Measurements from ENCODE around the gene TNFRSF25.

Gene TNFRSF25

DNA sequence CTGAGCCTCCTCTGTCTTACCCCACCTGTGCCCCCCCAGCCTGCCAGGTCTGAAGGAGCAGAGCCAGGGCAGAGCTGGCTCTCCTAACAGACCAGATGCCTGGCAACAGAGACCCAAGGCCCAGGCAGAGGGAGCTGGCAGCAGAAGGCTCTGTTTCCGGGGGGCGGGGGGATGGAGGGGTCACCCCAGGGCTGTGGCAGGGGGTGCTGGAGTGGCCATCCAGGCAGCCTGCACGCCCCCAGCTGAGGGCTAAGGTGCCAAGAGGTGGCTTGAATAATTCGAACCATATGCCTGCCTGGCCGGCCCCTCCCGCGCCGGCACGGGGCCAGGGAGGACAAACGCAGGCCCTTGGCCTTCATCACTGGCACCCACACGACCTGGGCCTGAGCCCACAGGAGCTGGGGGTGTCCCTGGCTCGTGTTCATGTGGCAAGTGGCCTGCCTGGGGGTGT is 41.5 kb upstream of the TNFRSF25 start:
- in situ Hi-C loops (cut with MboI; ENCODE audit: low pct_unique_long_range_greater_than_20kb, low sequenced_read_pairs, unreplicated experiment), result no loop called here
- TF ChIP-seq, protein P1, sequence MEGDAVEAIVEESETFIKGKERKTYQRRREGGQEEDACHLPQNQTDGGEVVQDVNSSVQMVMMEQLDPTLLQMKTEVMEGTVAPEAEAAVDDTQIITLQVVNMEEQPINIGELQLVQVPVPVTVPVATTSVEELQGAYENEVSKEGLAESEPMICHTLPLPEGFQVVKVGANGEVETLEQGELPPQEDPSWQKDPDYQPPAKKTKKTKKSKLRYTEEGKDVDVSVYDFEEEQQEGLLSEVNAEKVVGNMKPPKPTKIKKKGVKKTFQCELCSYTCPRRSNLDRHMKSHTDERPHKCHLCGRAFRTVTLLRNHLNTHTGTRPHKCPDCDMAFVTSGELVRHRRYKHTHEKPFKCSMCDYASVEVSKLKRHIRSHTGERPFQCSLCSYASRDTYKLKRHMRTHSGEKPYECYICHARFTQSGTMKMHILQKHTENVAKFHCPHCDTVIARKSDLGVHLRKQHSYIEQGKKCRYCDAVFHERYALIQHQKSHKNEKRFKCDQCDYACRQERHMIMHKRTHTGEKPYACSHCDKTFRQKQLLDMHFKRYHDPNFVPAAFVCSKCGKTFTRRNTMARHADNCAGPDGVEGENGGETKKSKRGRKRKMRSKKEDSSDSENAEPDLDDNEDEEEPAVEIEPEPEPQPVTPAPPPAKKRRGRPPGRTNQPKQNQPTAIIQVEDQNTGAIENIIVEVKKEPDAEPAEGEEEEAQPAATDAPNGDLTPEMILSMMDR (IDR thresholded peaks at IDR 0.05; ENCODE audit: extremely low read depth, insufficient read depth, missing control alignments), result no peak
- no peak for DNase-seq (ENCODE audit: low spot score)

DNA sequence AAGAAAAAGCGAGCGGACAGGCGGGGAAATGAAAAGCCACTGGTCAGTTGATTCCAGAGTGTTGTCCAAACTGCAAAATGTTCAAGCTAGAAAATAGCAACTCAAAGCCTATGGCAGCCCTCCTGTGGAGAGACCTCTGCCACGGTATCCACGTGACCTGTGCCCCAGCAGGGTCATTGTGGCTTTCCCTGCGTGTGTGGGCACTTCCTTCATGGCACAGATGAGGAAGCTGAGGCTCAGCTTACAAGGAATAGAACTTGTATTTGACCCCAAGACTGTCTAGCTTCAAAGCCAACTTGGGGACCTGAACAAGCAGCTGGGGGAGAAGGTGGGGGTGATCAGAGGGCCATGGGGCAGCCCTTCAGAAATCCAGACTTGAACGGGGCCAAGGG is 41.1 kb upstream of the TNFRSF25 start:
- in situ Hi-C loops (cut with MboI; ENCODE audit: low pct_unique_long_range_greater_than_20kb, low sequenced_read_pairs, unreplicated experiment), result no loop called here
- DNase-seq (ENCODE audit: low spot score), result no peak
- TF ChIP-seq, protein P1 (IDR thresholded peaks at IDR 0.05; ENCODE audit: extremely low read depth, insufficient read depth, missing control alignments), result no peak

DNA sequence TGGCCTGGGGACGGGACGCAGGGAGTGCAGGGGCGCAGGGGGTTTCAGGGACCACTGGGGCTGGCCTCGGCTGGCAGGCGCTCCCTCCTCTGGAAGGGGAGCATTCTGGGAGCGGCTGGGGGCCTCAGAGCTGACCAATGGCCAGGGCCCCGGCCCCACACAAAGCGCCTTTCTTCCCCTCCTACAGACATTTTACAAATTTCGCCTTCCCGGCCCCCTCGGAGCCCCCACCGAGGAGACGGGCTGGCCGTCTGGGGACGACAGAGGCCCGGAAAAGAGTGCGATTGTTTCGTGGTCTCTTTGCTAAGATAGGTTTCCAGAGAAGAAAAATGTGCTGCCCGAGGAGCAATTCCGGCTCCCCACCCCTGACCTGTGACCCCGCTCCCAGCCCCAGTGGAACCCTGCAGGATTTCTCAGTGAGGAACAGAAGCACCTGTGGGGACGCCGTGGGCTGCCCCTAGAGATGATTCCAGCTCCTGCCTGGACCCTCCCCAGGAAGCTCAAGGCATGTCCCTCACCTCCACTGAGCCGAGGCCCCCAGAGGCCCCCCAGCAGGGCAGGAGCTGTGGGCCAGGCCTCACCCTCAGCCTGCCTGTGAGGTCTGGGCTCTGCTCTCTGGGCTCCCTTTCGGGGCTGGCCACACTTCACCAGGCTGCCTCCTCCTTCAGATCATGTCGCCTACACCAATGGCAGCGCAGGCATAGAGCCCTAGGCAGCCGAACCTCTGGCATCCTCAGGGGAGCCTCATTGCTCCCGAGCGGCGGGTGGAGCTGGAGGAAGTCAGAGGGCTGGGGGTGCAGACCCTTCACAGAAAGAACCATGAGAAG is 40.5 kb upstream of the TNFRSF25 start:
- TF ChIP-seq, protein P1 (IDR thresholded peaks at IDR 0.05; ENCODE audit: extremely low read depth, insufficient read depth, missing control alignments), result no peak
- no peak for DNase-seq (ENCODE audit: low spot score)
- in situ Hi-C loops (cut with MboI; ENCODE audit: low pct_unique_long_range_greater_than_20kb, low sequenced_read_pairs, unreplicated experiment), result no loop called here

DNA sequence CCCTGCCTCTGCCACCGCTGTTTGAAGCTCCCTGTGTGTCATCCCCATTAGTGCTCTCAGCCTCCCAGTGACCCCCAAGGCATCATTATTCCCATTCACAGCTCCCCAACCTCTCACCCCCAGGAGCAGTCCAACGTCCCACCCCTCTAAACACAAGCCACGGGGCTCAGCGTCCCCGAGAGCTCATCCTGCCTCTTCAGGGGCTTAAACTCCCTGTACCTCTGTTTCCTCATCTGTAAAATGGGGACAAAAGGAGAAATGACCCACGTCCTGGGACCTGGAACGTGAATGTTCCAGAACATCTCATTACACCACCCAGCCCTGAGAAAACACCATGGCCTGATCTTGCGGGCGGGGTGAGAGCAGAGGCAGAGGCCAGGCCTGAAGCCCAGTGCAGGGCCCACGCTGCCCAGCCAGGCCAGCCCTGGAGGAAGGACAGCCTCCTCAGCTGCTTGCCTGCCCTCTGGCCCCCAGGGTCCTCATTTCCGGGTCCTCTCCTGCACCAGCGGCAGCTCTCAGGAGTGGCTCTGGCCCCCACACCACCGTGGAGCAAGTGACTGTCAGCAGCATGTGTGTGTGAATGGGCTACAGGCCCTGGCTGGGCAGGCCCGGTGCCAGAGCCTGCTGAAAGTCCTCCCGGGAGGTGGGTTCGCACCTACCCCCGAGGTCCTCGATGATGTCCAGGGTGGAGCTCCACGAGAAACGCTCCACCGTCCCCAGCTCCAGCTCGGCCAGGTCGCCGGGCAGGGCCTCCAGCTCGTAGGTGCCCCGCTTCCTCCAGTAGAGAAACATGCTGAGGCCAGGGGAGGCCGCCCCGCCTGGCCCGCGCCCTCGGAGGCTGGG is 39.6 kb upstream of the TNFRSF25 start:
- TF ChIP-seq, protein P1 (IDR thresholded peaks at IDR 0.05; ENCODE audit: extremely low read depth, insufficient read depth, missing control alignments), result no peak
- DNase-seq (ENCODE audit: low spot score), result no peak
- in situ Hi-C loops (cut with MboI; ENCODE audit: low pct_unique_long_range_greater_than_20kb, low sequenced_read_pairs, unreplicated experiment), result no loop called here

DNA sequence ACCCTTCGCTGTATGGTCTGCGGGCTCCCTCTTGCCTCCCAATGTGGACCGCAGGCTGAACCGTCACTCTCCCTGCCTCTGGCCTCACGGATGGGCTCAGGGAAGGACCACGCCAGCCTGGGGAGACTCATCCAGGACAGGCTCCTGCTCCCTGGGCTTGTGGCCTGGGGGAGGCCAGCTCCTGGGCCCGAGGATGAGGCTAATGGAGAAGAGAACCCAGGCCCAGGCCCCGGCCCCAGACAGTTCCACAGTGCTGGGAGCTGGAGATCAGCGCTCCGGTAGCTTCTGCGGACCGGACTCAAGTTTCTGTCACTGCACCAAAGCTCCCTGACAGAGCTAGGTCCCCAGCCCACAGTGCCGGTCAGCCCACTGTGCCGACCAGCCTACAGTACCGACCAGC is 38.9 kb upstream of the TNFRSF25 start:
- no peak for DNase-seq (ENCODE audit: low spot score)
- in situ Hi-C loops (cut with MboI; ENCODE audit: low pct_unique_long_range_greater_than_20kb, low sequenced_read_pairs, unreplicated experiment), result no loop called here
- TF ChIP-seq, protein P1 (IDR thresholded peaks at IDR 0.05; ENCODE audit: extremely low read depth, insufficient read depth, missing control alignments), result no peak

DNA sequence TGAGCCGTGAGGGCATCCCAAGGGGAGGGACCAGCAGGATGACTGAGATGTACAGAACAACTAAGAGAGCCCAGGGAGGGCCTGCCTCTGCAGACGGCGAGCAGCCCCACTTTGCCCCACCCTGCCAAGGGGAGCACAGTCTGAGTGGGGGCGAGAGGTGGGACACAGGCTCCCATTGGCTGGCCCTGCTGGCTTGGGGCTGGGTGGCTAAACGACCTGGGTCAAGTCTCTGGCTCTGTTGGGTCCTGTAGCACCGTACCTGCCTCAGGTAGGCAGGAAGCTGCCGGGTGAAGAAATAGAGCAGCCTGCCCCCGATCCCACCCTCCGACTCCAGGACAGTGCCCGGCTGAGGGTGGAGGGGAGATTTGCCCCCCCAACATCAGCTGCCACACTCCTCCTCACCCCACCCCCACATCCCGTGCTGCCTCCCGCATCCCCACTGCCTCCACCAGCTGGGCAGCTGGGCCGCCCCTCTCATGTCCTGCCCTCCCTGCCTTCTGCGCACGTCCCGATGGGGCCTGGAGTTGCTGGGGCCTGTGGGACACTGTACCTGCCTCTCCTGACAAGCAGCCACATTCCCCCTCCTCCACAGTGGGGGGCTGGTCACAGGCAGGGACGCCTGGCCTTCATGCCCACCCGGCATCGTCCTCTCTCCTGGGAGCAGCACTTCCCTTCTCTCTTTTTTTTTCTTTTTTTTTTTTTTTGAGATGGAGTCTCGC is 38.1 kb upstream of the TNFRSF25 start:
- in situ Hi-C loops (cut with MboI; ENCODE audit: low pct_unique_long_range_greater_than_20kb, low sequenced_read_pairs, unreplicated experiment), result no loop called here
- DNase-seq (ENCODE audit: low spot score), result no peak
- TF ChIP-seq, protein P1 (IDR thresholded peaks at IDR 0.05; ENCODE audit: extremely low read depth, insufficient read depth, missing control alignments), result no peak
